WI38 (cell line): ENCODE results near the gene LANCL3.
"Not testable (repeated sequence)": the region's sequence is repeated elsewhere in the genome, so short reads cannot be mapped to it uniquely, and the experiment has no call there.

Experiments used
- H3K4me3 ChIP-seq: 2 replicates; pipeline ENCODE4 v1.5.1; 2011; ENCODE audit warnings: low read depth, mild to moderate bottlenecking, control low read depth, low read length
- TF ChIP-seq, protein P1 (sequence below): IDR thresholded peaks from 2 replicates; pipeline ENCODE4 v1.5.1; 2012; ENCODE audit warnings: low read depth, mild to moderate bottlenecking, control low read depth, low read length

LANCL3 gene

DNA sequence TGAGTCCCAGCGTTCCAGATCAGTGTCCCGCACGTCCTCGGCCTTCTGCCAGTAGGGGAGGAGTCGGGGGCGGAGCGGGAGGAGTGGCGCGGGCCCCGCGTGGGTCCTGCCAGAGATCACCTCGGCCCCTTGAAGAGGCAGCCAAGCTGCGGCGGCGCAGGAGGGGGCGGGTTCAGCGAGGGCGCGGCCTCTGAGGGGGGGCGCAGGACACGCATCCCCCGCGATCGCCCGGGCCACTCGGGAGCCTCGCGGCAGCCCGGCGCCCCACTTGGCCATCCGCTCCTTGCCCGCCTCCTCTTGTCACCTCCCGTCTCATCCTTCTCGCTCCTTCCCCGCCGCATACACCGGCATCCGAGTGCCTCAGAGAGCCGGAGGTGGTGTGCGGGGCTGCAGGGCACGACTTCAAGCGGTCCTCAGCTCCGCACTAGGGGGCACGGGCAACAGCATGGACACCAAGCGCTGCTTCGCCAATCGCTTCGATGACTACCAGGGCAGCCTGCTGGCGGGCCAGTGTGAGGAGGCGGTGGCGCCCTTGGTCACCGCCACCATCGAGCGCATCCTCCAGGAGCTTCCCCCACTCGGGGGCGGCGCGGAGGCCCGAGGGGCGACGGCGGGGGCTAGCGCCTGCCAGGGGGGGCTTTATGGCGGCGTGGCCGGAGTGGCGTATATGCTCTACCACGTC is at the start of gene LANCL3:
Gene LANCL3 (plus strand): TSS at position 236 of the 682 bp plus-strand sequence. CDS start 210 bp downstream, at position 446.
- H3K4me3 ChIP-seq = not testable (repeated sequence)

- not testable (repeated sequence) for H3K4me3 ChIP-seq
Observed at GRCh38 chrX:37523673-37524072, 47.8 kb upstream of the LANCL3 start.

- TF ChIP-seq, protein P1, sequence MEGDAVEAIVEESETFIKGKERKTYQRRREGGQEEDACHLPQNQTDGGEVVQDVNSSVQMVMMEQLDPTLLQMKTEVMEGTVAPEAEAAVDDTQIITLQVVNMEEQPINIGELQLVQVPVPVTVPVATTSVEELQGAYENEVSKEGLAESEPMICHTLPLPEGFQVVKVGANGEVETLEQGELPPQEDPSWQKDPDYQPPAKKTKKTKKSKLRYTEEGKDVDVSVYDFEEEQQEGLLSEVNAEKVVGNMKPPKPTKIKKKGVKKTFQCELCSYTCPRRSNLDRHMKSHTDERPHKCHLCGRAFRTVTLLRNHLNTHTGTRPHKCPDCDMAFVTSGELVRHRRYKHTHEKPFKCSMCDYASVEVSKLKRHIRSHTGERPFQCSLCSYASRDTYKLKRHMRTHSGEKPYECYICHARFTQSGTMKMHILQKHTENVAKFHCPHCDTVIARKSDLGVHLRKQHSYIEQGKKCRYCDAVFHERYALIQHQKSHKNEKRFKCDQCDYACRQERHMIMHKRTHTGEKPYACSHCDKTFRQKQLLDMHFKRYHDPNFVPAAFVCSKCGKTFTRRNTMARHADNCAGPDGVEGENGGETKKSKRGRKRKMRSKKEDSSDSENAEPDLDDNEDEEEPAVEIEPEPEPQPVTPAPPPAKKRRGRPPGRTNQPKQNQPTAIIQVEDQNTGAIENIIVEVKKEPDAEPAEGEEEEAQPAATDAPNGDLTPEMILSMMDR = no peak
- no peak overlapping the region for H3K4me3 ChIP-seq
Observed at GRCh38 chrX:37541991-37542390, 29.5 kb upstream of the LANCL3 start.

- no peak overlapping the region for H3K4me3 ChIP-seq
- TF ChIP-seq, protein P1 = no peak
Observed at GRCh38 chrX:37542791-37543190, 28.7 kb upstream of the LANCL3 start.

DNA sequence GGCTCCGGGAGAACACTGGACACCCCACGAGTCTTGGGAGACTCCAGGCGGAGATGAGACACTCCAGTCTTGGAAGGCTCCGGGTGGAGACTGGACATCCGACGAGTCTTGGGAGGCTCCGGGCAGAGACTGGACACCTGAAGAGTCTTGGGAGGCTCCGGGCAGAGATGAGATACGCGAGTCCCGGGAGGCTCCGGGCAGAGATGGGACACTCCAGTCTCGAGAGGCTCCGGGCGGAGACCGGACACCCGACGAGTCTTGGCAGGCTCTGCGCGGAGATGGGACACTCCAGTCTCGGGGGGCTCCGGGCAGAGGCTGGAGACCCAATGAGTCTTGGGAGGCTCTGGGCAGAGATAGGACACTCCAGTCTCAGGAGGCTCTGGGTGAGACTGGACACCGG is 28.1 kb upstream of the LANCL3 start:
- no peak overlapping the region for H3K4me3 ChIP-seq

DNA sequence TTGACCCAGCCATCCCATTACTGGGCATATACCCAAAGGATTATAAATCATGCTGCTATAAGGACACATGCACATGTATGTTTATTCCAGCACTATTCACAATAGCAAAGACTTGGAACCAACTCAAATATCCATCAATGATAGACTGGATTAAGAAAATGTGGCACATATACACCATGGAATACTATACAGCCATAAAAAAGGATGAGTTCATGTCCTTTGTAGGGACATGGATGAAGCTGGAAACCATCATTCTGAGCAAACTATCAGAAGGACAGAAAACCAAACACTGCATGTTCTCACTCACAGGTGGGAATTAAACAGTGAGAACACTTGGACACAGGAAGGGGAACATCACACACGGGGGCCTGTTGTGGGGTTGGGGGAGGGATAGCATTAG is 26.9 kb upstream of the LANCL3 start:
- not testable (repeated sequence) for H3K4me3 ChIP-seq

More for the DNA sequence above, 28.1 kb upstream of the LANCL3 start:
- TF ChIP-seq, protein P1 = no peak

DNA sequence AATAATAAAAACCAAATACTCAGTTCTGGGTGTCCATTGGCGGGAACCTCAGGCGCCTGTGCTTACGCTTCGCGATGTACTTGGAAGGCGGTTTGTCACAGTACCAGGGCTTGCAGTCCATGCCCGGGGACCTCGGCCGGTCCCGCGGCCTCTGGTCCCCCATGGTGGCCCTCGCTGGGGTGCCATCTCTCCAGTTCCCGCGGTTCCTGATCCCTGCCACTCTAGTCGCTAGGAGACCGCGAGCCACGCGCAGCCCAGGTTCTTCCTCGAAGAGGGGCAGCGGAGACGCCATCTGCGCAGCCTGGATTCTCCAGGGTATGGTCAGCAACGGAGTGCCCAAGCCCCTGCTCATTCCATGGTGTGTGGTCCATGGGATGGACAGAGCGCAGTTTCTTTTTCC is 26.4 kb upstream of the LANCL3 start:
- no peak overlapping the region for H3K4me3 ChIP-seq
- TF ChIP-seq, protein P1 = no peak

GRCh38 chrX:37549619-37550018 is 21.8 kb upstream of the LANCL3 start:
- H3K4me3 ChIP-seq = not testable (repeated sequence)

DNA sequence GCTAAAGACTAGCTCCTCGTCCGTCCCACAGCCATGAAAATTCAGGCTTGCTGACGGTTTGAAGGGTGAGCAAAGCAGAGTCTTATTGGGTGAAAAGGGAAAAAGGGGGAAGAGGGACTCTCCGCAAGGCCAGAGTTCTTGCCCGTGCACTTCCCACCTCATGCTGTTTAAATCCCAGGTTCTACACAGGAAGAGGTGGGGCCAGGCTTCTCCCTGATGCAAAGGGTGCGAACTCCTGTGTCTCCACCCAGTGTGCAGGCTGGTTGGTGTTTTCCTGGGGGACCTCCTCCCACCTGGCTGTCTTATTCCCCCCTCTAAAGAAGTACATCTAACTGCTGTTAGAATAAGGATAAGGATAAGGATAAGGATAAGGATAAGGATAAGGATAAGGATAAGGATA is 18.0 kb upstream of the LANCL3 start:
- TF ChIP-seq, protein P1 = no peak
- no peak overlapping the region for H3K4me3 ChIP-seq

DNA sequence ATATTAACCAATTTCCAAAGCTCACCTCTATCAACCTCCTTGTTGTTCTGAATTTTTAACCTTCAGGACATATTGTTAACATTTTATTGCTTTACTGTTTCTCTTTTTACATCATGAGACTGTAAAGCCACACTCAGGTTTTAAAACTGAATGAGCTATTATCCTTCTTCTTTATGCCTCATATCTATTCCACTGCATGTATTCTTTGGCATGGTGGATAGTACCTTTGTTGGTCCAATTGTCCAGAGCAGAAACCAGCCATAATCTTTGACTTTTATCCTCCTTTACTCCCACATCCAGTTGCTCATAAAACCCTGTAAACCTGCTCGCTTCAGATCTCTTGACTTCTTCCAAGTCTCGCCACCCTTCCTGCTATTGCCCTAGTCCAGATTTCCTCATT is 6.2 kb upstream of the LANCL3 start:
- H3K4me3 ChIP-seq = not testable (repeated sequence)

GRCh38 chrX:37570349-37570748 is 1.1 kb upstream of the LANCL3 start:
- H3K4me3 ChIP-seq = not testable (repeated sequence)

DNA sequence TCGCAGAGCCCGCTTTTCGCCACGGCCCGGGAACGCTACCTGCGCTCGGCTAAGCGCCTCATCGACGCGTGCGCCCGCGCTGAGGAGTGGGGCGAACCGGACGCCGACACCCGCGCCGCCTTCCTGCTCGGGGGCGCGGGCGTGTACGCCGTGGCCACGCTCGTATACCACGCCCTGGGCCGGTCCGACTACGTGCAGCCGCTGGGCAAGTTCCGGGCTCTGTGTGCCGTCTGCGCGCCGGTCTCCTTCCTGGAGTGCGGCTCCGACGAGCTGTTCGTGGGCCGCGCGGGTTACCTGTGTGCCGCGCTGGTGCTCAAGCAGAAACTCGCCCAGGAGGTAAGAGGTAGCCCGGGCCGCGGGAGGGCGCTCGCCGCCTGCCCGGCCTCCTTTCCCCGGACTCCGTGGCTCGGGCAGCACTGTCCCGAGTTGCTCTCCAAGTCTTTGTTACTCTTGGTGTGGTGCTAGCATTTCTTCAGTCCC is 687 bp downstream of the LANCL3 start:
- H3K4me3 ChIP-seq = not testable (repeated sequence)

DNA sequence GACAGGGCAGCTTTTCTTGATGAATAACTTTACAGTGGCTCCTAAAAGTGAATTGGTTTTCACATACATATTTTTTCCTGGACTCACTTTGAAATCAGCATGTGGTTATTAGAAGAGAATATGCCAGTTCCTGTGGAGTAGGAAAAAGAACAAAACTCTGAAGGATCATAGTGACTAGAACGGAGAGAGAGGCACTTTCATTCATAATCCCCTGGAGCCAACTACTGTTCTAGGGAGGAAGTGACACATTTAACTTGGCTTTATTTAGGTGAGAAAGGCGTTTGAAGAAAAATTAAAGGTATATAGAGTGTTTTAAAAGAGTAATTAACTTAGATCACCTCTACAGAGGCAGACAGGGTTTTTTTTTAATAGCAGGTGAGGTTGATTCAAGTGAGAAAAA is 1.7 kb downstream of the LANCL3 start:
- not testable (repeated sequence) for H3K4me3 ChIP-seq
